NK-92 (cell line): ENCODE results near the gene RTL1.

Experiments used
- DNase-seq: peaks from one replicate; lab custom pipeline; 2025; ENCODE audit not compliant: unreplicated experiment; lab: John Stamatoyannopoulos, UW

Gene RTL1

DNA sequence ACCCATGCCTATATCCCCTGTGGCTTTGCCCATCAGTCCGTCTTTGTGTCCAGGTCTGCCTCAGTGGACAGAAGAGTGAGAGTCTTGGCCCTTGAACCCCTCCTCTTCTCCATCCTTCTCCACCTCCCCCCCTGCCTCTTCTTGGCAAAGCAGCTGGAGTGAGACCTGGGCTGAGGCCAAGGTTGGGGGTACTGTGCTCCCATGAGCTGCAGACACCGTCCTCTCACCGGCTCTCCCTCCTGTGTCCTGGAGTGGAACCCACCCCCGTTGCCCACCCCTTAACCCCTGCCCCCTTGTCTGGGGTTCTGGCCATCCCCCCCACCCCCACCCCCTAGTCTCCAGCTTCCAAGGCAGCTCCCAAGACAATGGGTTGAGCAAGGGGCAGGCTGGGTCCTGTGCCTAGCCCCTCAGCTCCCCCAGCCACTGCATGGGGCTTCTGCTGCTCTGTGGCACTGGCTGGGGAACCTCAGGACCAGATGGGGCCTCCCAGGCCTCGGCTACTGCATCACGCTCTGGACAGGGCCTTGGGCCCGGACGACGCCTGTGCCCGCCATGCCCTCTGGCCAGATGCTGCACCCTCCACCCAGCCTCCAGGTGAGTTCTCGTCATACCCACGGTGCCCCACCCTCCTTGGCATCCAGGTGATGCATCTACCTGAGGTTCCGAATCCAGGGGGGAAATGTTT, 35.7 kb downstream of the RTL1 start:
- DNase-seq, result no peak

DNA sequence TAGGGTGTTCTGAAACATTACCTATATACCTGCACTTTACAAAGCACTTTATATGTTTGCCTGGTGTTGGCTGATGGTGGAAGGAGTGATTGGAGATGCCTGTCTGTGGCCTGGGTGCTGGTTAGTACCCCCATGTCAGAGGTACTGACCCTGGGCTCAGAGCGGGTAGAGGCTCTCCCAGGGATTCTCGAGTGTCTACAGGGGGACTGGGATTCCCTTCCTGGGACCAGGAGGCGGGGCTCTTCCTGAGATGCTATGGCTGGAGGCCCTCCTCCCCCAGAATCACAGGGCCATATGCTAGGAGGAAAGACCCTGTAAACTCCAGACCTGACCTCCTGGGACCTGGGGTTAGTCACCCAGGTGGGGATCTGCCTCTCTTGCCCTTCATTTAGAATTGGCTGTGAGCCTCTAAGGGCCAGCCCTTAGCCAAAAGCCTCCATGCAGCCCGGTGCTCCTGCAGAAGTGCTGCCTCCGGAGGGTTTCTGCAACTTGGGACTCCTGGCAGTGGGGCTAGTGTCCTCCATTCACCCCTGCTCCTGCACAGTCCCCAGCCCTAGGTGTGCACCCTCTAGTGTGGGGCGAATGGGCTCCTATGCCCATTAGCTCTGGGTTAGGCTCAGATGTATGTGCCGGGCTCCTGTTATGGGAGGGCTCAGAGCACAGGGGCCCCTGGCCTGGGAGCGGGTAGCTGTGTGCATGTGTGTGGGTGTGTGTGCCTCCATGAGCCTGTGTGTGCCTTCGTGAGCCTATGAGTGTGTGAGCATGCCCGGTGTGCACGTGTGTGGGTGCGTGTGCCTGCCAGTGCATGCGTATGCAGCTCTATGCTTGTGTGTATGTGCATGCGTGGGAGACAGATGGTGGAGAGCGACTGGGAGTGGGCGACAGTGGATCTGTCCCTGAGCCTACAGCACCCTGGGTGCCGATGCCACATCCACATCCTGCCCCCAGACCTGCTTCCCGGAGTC, 36.6 kb downstream of the RTL1 start:
- DNase-seq, result no peak

DNA sequence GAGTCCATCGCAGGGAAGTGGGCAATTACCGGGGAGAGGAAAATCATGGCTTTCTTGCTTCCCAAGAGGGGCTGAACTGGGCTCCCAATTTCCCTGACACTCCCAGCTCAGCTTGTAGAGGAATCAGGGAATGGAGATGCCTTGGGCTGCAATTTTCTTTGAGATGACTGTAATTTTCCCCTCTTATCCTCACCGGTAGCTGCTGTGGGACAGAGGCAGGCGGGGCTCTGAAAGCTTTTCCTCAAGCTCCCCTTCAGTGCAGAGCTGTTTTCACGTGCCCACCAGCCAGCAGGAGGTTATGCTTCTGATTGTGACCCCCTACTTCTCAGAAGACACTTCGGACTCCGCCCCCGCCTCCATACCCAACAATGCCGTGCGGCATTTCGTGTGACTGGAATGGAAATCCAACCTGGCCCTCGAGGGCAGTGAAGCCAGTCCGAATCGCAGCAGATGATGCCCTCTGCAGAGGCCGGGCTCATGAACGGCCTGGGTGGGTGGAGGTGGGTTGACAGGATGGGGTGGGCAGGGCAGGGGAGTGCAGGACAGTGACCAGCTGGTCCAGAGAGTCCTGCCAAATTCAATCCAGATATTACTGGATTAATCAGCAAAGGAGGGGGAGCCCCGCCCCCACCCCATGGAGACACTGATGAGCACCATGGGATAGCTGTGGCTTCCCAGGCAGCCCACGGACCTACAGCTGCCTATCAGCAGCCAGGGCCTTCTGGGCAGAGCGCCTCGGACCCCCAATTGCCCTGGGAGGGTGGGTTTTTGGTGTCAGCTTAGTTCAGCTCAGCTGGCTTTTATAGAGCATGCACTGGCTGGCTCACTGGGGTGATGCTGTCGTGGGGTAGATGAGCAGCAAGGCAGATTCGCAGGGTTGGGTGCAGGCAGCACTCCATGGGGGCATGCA, 37.6 kb downstream of the RTL1 start:
- no peak for DNase-seq

DNA sequence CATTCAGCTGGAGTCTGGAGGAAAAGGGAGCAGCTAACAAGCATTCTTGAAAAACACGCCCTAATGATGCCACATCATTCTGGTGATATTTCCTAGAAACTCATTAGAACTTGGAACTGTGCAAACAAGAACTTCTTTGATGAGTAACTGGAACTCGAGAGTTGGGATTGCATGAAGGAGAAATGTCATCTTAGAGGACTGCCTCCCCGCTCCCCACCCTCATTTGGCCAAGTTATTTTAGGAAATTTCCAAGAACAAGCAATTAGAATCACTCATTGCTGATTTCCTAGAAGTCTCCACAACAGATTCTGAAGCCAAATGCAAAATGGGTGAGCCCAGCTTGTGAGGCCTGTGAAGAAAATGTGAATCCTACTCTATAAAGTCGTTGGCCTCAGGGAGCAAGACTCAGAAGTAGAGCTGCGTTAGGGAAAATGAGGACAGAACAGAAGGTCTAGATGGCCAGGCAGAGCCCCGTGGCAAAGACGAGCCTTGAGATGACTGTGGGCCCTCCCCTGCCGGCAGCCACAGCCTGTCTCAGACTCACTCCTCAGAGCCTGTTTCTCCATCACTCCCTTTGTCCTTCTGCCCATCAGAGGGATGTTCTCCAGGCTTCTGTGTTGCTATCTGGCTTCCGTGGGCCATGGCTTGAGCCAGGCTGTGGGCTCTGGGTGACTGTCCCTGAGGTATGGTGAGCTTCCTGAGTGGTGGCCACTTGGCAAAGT, 38.4 kb downstream of the RTL1 start:
- DNase-seq, result no peak

DNA sequence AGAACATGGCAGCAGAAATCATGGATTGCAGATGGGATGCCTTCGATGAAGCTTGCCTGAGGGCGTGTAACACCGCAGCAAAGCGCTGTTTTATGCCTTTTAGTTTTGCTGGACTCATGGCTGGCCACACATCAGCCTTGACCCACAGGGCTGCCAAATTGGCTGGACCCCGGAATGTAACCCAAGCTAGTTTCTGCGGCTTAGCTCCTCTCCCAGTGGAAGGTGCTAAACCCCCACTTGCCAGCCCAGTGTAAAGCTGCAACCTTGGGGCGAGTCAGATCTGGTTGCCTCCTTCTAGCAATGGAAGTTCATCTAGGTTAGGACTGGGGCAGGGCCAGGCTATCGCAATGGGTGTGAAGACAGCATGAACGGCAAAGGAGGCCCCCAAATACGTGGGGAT, 39.3 kb downstream of the RTL1 start:
- DNase-seq, result no peak

- no peak for DNase-seq
Measured at GRCh38 chr14:100862793-100863192, 40.7 kb downstream of the RTL1 start.

DNA sequence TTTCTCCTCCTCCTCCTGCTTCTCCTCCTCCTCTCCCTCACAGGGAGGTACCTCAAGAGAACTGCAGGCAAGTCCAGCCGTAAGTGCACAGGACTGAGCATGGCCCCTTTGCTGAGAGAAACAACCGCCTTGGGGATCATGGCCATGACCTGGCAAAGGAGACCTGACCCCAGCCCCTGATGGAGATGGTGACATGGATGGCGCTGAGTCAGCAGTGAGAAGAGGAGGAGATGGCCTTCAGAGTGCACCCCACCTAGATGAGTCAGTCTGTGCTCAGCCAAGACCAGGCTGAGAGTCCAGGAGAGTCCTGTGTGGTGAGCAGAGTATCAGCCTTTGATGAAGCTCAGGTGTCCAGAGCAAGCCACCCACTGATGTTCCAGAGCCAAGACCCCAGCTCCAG, 41.2 kb downstream of the RTL1 start:
- no peak for DNase-seq

- no peak for DNase-seq
Measured at GRCh38 chr14:100861937-100862247, 41.6 kb downstream of the RTL1 start.

- DNase-seq, result no peak
Measured at GRCh38 chr14:100861188-100861936, 42.2 kb downstream of the RTL1 start.

GRCh38 chr14:100860556-100861187, 42.9 kb downstream of the RTL1 start:
- no peak for DNase-seq

DNA sequence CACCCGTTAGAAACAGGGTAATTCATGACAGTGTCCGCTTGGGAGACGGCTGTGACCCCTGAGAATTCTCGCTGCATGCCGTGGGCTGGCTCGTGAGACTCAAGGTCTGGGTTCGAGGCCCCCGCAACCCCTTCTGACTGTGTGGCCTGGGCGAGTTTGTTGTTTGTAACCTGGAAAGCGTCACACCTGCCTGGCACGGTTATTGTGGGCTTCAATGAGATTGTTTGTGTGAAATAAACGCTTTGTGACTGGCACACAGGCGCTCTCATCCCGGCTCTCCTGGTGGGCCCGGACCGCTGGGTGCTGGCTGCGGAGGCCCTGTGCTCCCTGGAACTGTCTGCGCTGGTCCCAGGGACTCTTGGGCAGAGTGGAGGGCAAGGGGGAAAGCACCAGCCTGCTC, 43.7 kb downstream of the RTL1 start:
- DNase-seq, result no peak

- no peak for DNase-seq
Measured at GRCh38 chr14:100858838-100859220, 44.7 kb downstream of the RTL1 start.

- DNase-seq, result no peak
Measured at GRCh38 chr14:100857923-100858837, 45.3 kb downstream of the RTL1 start.

DNA sequence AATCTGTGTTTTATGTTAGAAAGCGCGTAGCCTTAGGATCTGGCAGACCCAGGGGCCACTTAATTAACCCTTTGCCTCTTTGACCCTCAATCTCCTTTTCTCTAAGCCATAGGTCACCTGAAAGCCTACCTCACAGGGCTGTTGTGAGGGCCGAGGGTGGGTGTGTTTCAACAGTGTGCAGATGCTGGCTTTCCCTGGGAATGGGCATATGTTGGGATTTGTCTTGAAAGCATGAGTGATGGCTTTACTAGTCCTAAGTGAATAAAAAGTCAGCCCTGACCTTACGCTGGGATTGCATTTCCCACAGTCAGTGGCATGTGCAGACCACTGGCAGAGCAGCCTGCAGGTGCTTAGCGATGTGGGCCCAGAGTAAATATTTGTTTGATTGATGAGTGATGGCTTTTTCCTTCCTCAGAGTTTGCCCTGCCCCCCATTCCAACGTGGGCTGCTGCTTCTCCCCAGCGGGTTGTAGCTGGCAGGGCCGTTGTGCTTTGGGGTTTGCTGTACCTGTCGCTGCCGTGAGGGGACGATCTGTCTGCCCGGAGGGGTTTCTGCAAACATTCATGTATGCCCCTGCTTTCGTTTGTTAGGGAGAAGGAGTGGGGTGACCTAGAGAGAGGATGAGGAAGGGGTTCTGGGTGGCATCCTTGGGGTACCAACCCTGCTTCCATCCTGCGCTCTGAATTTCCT, 46.1 kb downstream of the RTL1 start:
- no peak for DNase-seq

DNA sequence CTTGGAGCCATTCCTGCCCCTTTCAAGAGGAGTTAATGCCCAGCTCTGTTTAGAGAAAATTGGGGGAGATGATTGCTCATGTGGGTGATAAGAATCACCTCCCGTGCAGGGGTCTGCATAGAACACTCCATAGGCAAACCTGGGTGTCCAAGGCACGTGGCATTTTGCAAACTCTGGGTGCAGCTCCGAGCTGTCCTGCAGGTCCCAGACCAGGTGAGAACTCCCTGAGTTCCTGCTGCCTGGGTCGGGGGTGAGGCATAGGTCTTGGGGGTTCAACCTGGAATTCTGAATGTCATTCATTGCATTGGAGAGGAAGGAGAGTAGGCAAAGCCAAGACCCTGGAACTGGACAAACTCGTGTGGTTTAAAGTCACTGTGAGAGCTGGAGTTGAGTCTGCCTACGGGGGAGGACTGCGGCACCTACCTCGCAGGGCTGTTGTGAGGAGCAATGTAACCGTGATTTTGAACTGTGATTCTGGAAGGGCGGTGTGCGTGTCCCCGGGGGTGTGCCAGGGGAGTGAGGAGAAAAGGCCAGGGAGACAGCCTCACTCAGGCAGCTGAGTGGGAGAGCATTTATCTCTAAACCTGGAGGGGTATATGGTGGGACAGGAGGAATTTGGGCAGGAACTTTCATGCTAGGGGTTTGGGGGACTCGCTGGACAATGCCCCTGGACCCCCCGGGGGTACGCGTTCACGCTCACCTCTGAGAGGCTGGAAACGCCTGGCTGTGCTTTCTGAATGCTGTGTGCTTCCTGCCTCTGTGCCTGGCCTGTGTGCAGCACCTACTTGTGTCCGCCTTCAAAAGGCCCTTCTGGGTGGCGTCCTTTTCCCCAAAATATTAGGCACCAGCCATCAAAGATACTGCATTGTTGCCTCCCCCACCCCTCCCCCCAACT, 47.2 kb downstream of the RTL1 start:
- DNase-seq, result no peak

DNA sequence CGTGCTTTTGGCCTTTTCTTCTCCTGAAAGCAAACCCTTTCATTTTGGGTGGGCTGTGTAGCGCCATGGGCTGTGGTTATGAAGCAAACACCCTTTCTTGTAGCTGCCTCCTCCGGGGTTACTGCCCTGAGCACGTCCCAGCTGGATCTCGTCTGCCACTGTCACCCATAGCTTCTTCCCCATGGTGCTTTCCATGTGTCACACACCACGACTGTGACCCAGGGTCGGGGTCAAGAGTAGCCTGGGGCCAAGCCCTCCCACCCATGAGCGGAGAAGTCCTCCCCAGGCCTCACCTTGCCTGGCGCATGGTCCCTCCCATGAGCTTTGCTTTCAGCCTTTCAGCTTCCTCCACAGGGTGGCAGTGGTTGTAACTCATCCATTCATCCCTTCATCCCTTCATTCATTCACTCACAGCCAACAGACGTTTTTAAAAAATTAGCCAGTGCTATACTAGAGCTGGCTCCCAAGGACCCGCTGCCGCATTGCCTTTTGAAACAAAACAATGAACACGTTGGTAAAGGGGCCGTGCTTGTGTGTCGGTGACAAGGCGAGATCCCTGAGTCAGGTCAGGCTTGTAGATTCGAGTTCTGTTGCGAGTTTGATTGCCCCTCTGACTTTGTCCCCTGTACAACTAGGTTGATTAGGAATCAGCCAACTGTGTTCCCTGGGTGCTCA, 48.1 kb downstream of the RTL1 start:
- DNase-seq, result no peak
